GM23338 (cell line): ENCODE data around the gene RAC3. TPM values are rescaled to one million over a fixed set of nuclear protein-coding genes. Genes with fewer than 3 reads are reported as not detected.

ENCODE experiments used
- ATAC-seq: fragments of 200-7000 bp; cut with Tn5 transposase; 3 replicates; pipeline ENCODE4 v1.9.1; 2020
- DNase-seq: peaks from one replicate; pipeline ENCODE4 v3.0.0-alpha.2; 2015; ENCODE audit warnings: low spot score
- H2AFZ ChIP-seq: fragments of 200-600 bp; sonication (generic); 2 replicates; pipeline ENCODE4 v1.8.0; 2016; ENCODE audit warnings: antibody characterized with exemption, mild to moderate bottlenecking, moderate library complexity
- H3F3A ChIP-seq: fragments of 200-600 bp; sonication (generic); replicated peaks from 2 replicates; pipeline ENCODE4 v1.8.0; 2017; ENCODE audit warnings: antibody characterized with exemption, mixed run types, low read depth
- H3K27ac ChIP-seq: fragments of 200-600 bp; sonication (generic); 2 replicates; pipeline ENCODE4 v1.6.1; 2016; ENCODE audit warnings: low read depth
- H3K27me3 ChIP-seq: fragments of 200-600 bp; sonication (generic); 2 replicates; pipeline ENCODE4 v1.8.0; 2016; ENCODE audit warnings: mild to moderate bottlenecking, mixed run types, moderate library complexity; ENCODE audit not compliant: insufficient read depth
- H3K36me3 ChIP-seq: fragments of 200-600 bp; sonication (generic); 2 replicates; pipeline ENCODE4 v1.8.0; 2016; ENCODE audit warnings: mild to moderate bottlenecking; ENCODE audit not compliant: insufficient read depth
- H3K4me1 ChIP-seq: fragments of 200-600 bp; sonication (generic); 2 replicates; pipeline ENCODE4 v1.8.0; 2016; ENCODE audit warnings: mild to moderate bottlenecking, moderate library complexity; ENCODE audit not compliant: insufficient read depth
- H3K4me2 ChIP-seq: fragments of 200-600 bp; sonication (generic); 2 replicates; pipeline ENCODE4 v1.7.1; 2017; ENCODE audit warnings: mixed run types
- H3K4me3 ChIP-seq: fragments of 200-600 bp; sonication (generic); 2 replicates; pipeline ENCODE4 v1.6.1; 2016; ENCODE audit warnings: mixed run types
- H3K79me2 ChIP-seq: fragments of 200-600 bp; sonication (generic); replicated peaks from 2 replicates; pipeline ENCODE4 v1.8.0; 2017; ENCODE audit warnings: mild to moderate bottlenecking; ENCODE audit not compliant: insufficient read depth
- H3K9me2 ChIP-seq: fragments of 200-600 bp; sonication (generic); 2 replicates; pipeline ENCODE4 v1.8.0; 2017; ENCODE audit not compliant: insufficient read depth
- H4K20me1 ChIP-seq: fragments of 200-600 bp; sonication (generic); replicated peaks from 2 replicates; pipeline ENCODE4 v1.8.0; 2017; ENCODE audit warnings: mild to moderate bottlenecking; ENCODE audit not compliant: insufficient read depth
- H3K27ac Mint-ChIP-seq: 2 replicates; pipeline ENCODE4 v1.8.0; 2020; ENCODE audit warnings: inconsistent platforms, mild to moderate bottlenecking, moderate library complexity, mixed read lengths
- H3K27me3 Mint-ChIP-seq: 3 replicates; pipeline ENCODE4 v1.8.0; 2022; ENCODE audit warnings: low read depth, mild to moderate bottlenecking, moderate library complexity, mixed read lengths, inconsistent platforms; ENCODE audit not compliant: insufficient read depth, poor library complexity
- H3K36me3 Mint-ChIP-seq: 3 replicates; pipeline ENCODE4 v1.8.0; 2021; ENCODE audit warnings: low read depth, mild to moderate bottlenecking, inconsistent platforms, moderate library complexity, mixed read lengths
- H3K4me1 Mint-ChIP-seq: 3 replicates; pipeline ENCODE4 v1.8.0; 2020; ENCODE audit warnings: mild to moderate bottlenecking, inconsistent platforms, mixed read lengths
- H3K4me3 Mint-ChIP-seq: 3 replicates; pipeline ENCODE4 v1.8.0; 2021; ENCODE audit warnings: moderate library complexity, mild to moderate bottlenecking, inconsistent platforms, mixed read lengths
- H3K9me3 Mint-ChIP-seq: 3 replicates; pipeline ENCODE4 v1.8.0; 2020; ENCODE audit warnings: moderate library complexity, mild to moderate bottlenecking, inconsistent platforms, mixed read lengths
- CREB1 ChIP-seq: fragments of 250-450 bp; sonication (Bioruptor Pico); IDR thresholded peaks from 2 replicates; pipeline ENCODE4 v1.5.0; 2020; ENCODE audit warnings: low read depth, mild to moderate bottlenecking, moderate library complexity
- EZH2 ChIP-seq: fragments of 200-600 bp; sonication (generic); IDR thresholded peaks from one replicate; pipeline ENCODE4 v1.8.0; 2017; ENCODE audit warnings: antibody characterized with exemption, mild to moderate bottlenecking, low read depth; ENCODE audit not compliant: unreplicated experiment
- EZH2phosphoT487 ChIP-seq: fragments of 200-600 bp; sonication (generic); IDR thresholded peaks from one replicate; pipeline ENCODE4 v1.8.1; 2018; ENCODE audit warnings: antibody characterized with exemption; ENCODE audit not compliant: unreplicated experiment
- JUNB ChIP-seq: IDR thresholded peaks from one replicate; pipeline ENCODE4 v1.6.1; 2016; ENCODE audit warnings: antibody characterized with exemption; ENCODE audit not compliant: unreplicated experiment
- NANOG ChIP-seq: IDR thresholded peaks from 2 replicates; pipeline ENCODE4 v1.6.1; 2016; ENCODE audit warnings: antibody characterized with exemption, borderline replicate concordance
- POLR2AphosphoS5 ChIP-seq: IDR thresholded peaks from 2 replicates; pipeline ENCODE4 v1.6.1; 2016; ENCODE audit warnings: antibody characterized with exemption, low read depth
- STAT1 ChIP-seq: IDR thresholded peaks from one replicate; pipeline ENCODE4 v1.6.1; 2016; ENCODE audit warnings: antibody characterized with exemption; ENCODE audit not compliant: unreplicated experiment
- ZNF114 ChIP-seq: fragments of 250-450 bp; sonication (Bioruptor Pico); IDR thresholded peaks from 2 replicates; pipeline ENCODE4 v1.5.0; 2020; ENCODE audit warnings: mild to moderate bottlenecking, moderate library complexity
- ZNF331 ChIP-seq: fragments of 250-450 bp; sonication (Bioruptor Pico); IDR thresholded peaks from 2 replicates; pipeline ENCODE4 v1.5.0; 2020; ENCODE audit warnings: low read depth, mild to moderate bottlenecking, moderate library complexity
- polyA plus RNA-seq: library from polyadenylated mRNA; unstranded; fragments of >200 nt; fragmentation: Nextera tagmentation; extraction: Ambion mirVana; gene quantifications from 2 replicates; pipeline ENCODE4 v1.2.1, GENCODE V29; 2016
- total RNA-seq: library from RNA; depleted of rRNA; stranded (reverse); fragments of >200 nt; shearing (Covaris generic); gene quantifications from 2 replicates; pipeline ENCODE4 v1.2.3, GENCODE V29; 2014
- TF ChIP-seq, protein P1 (sequence below), 2 experiments: fragments of 200-600 bp in 1 of 2; sonication (generic) in 1 of 2; conservative IDR thresholded peaks; 2 replicates each; pipeline versions ENCODE4 v1.5.1 to v1.6.1; 2016 to 2017; ENCODE audit warnings: antibody characterized with exemption in 2 of 2, low read depth in 2 of 2, mild to moderate bottlenecking in 2 of 2, moderate library complexity in 1 of 2
- TF ChIP-seq, protein P2 (sequence below): IDR thresholded peaks from one replicate; pipeline ENCODE4 v1.6.1; 2018; ENCODE audit warnings: antibody characterized with exemption; ENCODE audit not compliant: unreplicated experiment
- TF ChIP-seq, protein P3 (sequence below): IDR thresholded peaks from 2 replicates; pipeline ENCODE4 v1.6.1; 2016; ENCODE audit warnings: antibody characterized with exemption
- TF ChIP-seq, protein P4 (sequence below): fragments of 250-450 bp; sonication (Bioruptor Pico); IDR thresholded peaks from 2 replicates; pipeline ENCODE4 v1.5.0; 2020; ENCODE audit warnings: mild to moderate bottlenecking, moderate library complexity

The RAC3 gene
- total and polyA plus RNA-seq, 2 experiments from 2014 or later = 31.5 to 293 TPM

DNA sequence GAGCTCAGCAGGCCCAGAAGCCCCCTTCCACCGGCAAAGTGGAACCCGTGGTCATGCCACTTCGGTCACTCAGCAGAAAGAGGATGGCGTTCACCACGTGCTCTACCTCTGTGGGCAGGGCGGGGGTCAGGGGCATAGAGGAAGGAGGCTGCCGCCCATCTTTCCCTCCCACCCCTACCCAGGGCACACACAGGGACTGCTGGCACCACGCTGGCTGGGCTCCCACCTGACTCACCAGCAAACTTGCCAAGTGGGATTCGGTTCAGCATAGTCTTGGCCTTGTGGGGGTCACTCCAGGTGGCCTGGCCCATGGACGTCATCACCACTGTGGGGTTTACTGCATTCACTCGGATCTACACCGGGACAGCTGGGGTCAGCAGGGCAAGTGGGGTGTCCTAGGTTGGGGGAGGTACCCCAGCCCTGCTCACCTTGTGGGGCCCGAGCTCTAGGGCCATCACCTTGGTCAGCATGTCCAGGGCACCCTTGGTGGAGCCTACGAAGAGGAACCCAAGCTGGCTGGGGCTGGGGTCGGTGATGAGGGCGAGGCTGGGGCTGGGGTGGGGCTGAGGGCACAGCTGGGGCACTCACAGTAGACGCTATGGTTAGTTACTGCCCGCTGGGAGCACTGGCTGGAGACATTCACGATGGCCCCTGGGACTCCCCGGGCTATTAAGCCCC is 4.6 kb downstream of the RAC3 start:
- H3K27ac Mint-ChIP-seq = no peak overlapping the region
- ATAC-seq (no peak), DNase-seq (no peak)
- H3K4me3 Mint-ChIP-seq = peak overlapping the region; percentile 75
- peaks cover 11% of the 10 kb centered on the region for H3F3A ChIP-seq
- peaks cover 12% of the 10 kb centered on the region for H3K27me3 Mint-ChIP-seq
- H3K4me1 Mint-ChIP-seq = peaks cover 21% of the 10 kb centered on the region
- H3K36me3 Mint-ChIP-seq = peaks cover 3% of the 10 kb centered on the region; the same call in 2 of the 3 replicates
- no peaks in the 10 kb centered on the region for H3K27me3 ChIP-seq
- TF ChIP-seq JUNB (no peak), STAT1 (no peak), EZH2phosphoT487 (no peak), ZNF114 (no peak), POLR2AphosphoS5 (no peak), NANOG (no peak), ZNF331 (CRISPR knock-in tag) (no peak), EZH2 (no peak), CREB1 (no peak)
- TF ChIP-seq, protein P1, sequence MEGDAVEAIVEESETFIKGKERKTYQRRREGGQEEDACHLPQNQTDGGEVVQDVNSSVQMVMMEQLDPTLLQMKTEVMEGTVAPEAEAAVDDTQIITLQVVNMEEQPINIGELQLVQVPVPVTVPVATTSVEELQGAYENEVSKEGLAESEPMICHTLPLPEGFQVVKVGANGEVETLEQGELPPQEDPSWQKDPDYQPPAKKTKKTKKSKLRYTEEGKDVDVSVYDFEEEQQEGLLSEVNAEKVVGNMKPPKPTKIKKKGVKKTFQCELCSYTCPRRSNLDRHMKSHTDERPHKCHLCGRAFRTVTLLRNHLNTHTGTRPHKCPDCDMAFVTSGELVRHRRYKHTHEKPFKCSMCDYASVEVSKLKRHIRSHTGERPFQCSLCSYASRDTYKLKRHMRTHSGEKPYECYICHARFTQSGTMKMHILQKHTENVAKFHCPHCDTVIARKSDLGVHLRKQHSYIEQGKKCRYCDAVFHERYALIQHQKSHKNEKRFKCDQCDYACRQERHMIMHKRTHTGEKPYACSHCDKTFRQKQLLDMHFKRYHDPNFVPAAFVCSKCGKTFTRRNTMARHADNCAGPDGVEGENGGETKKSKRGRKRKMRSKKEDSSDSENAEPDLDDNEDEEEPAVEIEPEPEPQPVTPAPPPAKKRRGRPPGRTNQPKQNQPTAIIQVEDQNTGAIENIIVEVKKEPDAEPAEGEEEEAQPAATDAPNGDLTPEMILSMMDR (conservative IDR thresholded peaks at IDR 0.05; ENCODE audit: low read depth in 2 of 2) = no peak
- TF ChIP-seq, protein P2, sequence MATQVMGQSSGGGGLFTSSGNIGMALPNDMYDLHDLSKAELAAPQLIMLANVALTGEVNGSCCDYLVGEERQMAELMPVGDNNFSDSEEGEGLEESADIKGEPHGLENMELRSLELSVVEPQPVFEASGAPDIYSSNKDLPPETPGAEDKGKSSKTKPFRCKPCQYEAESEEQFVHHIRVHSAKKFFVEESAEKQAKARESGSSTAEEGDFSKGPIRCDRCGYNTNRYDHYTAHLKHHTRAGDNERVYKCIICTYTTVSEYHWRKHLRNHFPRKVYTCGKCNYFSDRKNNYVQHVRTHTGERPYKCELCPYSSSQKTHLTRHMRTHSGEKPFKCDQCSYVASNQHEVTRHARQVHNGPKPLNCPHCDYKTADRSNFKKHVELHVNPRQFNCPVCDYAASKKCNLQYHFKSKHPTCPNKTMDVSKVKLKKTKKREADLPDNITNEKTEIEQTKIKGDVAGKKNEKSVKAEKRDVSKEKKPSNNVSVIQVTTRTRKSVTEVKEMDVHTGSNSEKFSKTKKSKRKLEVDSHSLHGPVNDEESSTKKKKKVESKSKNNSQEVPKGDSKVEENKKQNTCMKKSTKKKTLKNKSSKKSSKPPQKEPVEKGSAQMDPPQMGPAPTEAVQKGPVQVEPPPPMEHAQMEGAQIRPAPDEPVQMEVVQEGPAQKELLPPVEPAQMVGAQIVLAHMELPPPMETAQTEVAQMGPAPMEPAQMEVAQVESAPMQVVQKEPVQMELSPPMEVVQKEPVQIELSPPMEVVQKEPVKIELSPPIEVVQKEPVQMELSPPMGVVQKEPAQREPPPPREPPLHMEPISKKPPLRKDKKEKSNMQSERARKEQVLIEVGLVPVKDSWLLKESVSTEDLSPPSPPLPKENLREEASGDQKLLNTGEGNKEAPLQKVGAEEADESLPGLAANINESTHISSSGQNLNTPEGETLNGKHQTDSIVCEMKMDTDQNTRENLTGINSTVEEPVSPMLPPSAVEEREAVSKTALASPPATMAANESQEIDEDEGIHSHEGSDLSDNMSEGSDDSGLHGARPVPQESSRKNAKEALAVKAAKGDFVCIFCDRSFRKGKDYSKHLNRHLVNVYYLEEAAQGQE = no peak
- TF ChIP-seq, protein P3, sequence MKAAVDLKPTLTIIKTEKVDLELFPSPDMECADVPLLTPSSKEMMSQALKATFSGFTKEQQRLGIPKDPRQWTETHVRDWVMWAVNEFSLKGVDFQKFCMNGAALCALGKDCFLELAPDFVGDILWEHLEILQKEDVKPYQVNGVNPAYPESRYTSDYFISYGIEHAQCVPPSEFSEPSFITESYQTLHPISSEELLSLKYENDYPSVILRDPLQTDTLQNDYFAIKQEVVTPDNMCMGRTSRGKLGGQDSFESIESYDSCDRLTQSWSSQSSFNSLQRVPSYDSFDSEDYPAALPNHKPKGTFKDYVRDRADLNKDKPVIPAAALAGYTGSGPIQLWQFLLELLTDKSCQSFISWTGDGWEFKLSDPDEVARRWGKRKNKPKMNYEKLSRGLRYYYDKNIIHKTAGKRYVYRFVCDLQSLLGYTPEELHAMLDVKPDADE = no peak
- TF ChIP-seq, protein P4, sequence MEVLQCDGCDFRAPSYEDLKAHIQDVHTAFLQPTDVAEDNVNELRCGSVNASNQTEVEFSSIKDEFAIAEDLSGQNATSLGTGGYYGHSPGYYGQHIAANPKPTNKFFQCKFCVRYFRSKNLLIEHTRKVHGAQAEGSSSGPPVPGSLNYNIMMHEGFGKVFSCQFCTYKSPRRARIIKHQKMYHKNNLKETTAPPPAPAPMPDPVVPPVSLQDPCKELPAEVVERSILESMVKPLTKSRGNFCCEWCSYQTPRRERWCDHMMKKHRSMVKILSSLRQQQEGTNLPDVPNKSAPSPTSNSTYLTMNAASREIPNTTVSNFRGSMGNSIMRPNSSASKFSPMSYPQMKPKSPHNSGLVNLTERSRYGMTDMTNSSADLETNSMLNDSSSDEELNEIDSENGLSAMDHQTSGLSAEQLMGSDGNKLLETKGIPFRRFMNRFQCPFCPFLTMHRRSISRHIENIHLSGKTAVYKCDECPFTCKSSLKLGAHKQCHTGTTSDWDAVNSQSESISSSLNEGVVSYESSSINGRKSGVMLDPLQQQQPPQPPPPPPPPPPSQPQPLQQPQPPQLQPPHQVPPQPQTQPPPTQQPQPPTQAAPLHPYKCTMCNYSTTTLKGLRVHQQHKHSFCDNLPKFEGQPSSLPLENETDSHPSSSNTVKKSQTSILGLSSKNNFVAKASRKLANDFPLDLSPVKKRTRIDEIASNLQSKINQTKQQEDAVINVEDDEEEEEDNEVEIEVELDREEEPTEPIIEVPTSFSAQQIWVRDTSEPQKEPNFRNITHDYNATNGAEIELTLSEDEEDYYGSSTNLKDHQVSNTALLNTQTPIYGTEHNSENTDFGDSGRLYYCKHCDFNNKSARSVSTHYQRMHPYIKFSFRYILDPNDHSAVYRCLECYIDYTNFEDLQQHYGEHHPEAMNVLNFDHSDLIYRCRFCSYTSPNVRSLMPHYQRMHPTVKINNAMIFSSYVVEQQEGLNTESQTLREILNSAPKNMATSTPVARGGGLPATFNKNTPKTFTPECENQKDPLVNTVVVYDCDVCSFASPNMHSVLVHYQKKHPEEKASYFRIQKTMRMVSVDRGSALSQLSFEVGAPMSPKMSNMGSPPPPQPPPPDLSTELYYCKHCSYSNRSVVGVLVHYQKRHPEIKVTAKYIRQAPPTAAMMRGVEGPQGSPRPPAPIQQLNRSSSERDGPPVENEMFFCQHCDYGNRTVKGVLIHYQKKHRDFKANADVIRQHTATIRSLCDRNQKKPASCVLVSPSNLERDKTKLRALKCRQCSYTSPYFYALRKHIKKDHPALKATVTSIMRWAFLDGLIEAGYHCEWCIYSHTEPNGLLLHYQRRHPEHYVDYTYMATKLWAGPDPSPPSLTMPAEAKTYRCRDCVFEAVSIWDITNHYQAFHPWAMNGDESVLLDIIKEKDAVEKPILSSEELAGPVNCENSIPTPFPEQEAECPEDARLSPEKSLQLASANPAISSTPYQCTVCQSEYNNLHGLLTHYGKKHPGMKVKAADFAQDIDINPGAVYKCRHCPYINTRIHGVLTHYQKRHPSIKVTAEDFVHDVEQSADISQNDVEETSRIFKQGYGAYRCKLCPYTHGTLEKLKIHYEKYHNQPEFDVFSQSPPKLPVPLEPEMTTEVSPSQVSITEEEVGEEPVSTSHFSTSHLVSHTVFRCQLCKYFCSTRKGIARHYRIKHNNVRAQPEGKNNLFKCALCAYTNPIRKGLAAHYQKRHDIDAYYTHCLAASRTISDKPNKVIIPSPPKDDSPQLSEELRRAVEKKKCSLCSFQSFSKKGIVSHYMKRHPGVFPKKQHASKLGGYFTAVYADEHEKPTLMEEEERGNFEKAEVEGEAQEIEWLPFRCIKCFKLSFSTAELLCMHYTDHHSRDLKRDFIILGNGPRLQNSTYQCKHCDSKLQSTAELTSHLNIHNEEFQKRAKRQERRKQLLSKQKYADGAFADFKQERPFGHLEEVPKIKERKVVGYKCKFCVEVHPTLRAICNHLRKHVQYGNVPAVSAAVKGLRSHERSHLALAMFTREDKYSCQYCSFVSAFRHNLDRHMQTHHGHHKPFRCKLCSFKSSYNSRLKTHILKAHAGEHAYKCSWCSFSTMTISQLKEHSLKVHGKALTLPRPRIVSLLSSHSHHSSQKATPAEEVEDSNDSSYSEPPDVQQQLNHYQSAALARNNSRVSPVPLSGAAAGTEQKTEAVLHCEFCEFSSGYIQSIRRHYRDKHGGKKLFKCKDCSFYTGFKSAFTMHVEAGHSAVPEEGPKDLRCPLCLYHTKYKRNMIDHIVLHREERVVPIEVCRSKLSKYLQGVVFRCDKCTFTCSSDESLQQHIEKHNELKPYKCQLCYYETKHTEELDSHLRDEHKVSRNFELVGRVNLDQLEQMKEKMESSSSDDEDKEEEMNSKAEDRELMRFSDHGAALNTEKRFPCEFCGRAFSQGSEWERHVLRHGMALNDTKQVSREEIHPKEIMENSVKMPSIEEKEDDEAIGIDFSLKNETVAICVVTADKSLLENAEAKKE = no peak
- no peak overlapping the region for H3K27ac ChIP-seq
- H3K9me2 ChIP-seq = no peaks in the 10 kb centered on the region
- no peaks in the 10 kb centered on the region for H3K36me3 ChIP-seq
- H3K4me1 ChIP-seq = peaks cover 9% of the 10 kb centered on the region; the same call in 1 of the 2 replicates
- no peaks in the 10 kb centered on the region; the same call in 2 of the 3 replicates for H3K9me3 Mint-ChIP-seq
- peaks cover 8% of the 10 kb centered on the region; the same call in 1 of the 2 replicates for H3K79me2 ChIP-seq
- H2AFZ ChIP-seq = no peak overlapping the region
- H4K20me1 ChIP-seq = no peaks in the 10 kb centered on the region; the same call in 1 of the 2 replicates
- peak overlapping the region; percentile 95 for H3K4me2 ChIP-seq
- H3K4me3 ChIP-seq = peak overlapping the region; percentile 81
